Esophagus (tissue), 2 donors: ENCODE data around the gene MRPS2. TPM values are rescaled to one million over a fixed set of nuclear protein-coding genes. Genes with fewer than 3 reads are reported as not detected.

Source experiments
- H3K27ac ChIP-seq, 2 donors: one replicate each; pipeline ENCODE4 v1.5.1; 2013; ENCODE audit warnings: low read depth in 2 of 2, mild to moderate bottlenecking in 2 of 2, inconsistent platforms in 1 of 2, low read length in 1 of 2, moderate library complexity in 1 of 2
- H3K27me3 ChIP-seq, 2 donors: one replicate each; pipeline ENCODE4 v1.6.1; 2013; ENCODE audit warnings: low read length in 2 of 2, control low read depth in 1 of 2, mild to moderate bottlenecking in 1 of 2; ENCODE audit not compliant: insufficient read depth in 2 of 2, control insufficient read depth in 1 of 2
- H3K36me3 ChIP-seq, 2 donors: one replicate each; pipeline ENCODE4 v1.6.1; 2013; ENCODE audit warnings: low read length in 1 of 2; ENCODE audit not compliant: control insufficient read depth in 2 of 2, insufficient read depth in 2 of 2
- H3K4me1 ChIP-seq, 2 donors: one replicate each; pipeline ENCODE4 v1.6.1; 2013; ENCODE audit warnings: low read length in 1 of 2; ENCODE audit not compliant: control insufficient read depth in 2 of 2, insufficient read depth in 2 of 2
- H3K4me3 ChIP-seq, 2 donors: one replicate each; pipeline ENCODE4 v1.5.1; 2013; ENCODE audit warnings: low read length in 2 of 2, mild to moderate bottlenecking in 2 of 2, low read depth in 1 of 2, moderate library complexity in 1 of 2
- H3K9me3 ChIP-seq, 2 donors: one replicate each; pipeline ENCODE4 v1.6.1; 2013; ENCODE audit warnings: mild to moderate bottlenecking in 2 of 2, low read depth in 1 of 2, low read length in 1 of 2, moderate library complexity in 1 of 2; ENCODE audit not compliant: control insufficient read depth in 2 of 2, insufficient read depth in 1 of 2
- WGBS, 2 donors: extraction: QIAGEN DNeasy Blood & Tissue Kit; methylation state at CpG; one replicate each; pipeline ENCODE4 v1.1.7; 2013; 5-methylcytosine and 5-hydroxymethylcytosine counted together
- polyA plus RNA-seq, 2 donors: library from polyadenylated mRNA; stranded (reverse); fragments of 200-250 nt; gene quantifications; one replicate each; pipeline ENCODE4 v1.2.3, GENCODE V29; 2013
- donor health status: healthy with polysubstance abuse.
- donor health status: Bipolar disorder and iron deficiency.

Gene MRPS2
- polyA plus RNA-seq, 2 donors, result 19.3 to 40.8 TPM

- Histone ChIP-seq H3K4me3 (no peak overlapping the region), H3K27ac (no peak overlapping the region), H3K4me1 (no peaks in the 10 kb centered on the region), H3K27me3 (no peaks in the 10 kb centered on the region), H3K36me3 (no peaks in the 10 kb centered on the region), H3K9me3 (no peaks in the 10 kb centered on the region)
- WGBS, 2 donors, result 79 to 83% methylated on average over 30 of the region's 30 CpGs
Observed at GRCh38 chr9:135494791-135495559, 5.5 kb upstream of the MRPS2 start.

GRCh38 chr9:135498381-135499126, 1.9 kb upstream of the MRPS2 start:
- no peak overlapping the region for H3K27ac ChIP-seq
- no peak overlapping the region for H3K4me3 ChIP-seq
- 83 to 84% methylated on average over 15 of the region's 15 CpGs for WGBS, 2 donors
- H3K4me1 ChIP-seq, result peaks cover 5 to 6% of the 10 kb centered on the region in 2 donors
- no peaks in the 10 kb centered on the region for H3K9me3 ChIP-seq
- no peaks in the 10 kb centered on the region for H3K27me3 ChIP-seq
- H3K36me3 ChIP-seq, result peaks cover under 1 to 9% of the 10 kb centered on the region in 2 donors

GRCh38 chr9:135499326-135500070, 984 bp upstream of the MRPS2 start:
- H3K4me1 ChIP-seq, result peaks cover 6 to 8% of the 10 kb centered on the region in 2 donors
- 1% methylated on average over 56 to 58 of the region's 58 CpGs for WGBS, 2 donors
- H3K4me3 ChIP-seq, result peak overlapping the region; percentile 81 to 92
- H3K27ac ChIP-seq, result peak overlapping the region; percentile 38 to 43
- H3K9me3 ChIP-seq, result no peaks in the 10 kb centered on the region
- no peaks in the 10 kb centered on the region for H3K27me3 ChIP-seq
- H3K36me3 ChIP-seq, result peaks cover 6 to 18% of the 10 kb centered on the region in 2 donors

GRCh38 chr9:135500071-135500524, 384 bp upstream of the MRPS2 start:
- Histone ChIP-seq H3K4me1 (peaks cover 6 to 8% of the 10 kb centered on the region in 2 donors), H3K27me3 (no peaks in the 10 kb centered on the region), H3K27ac (peak overlapping the region; percentile 38 to 43), H3K4me3 (peak overlapping the region; percentile 81 to 92), H3K9me3 (no peaks in the 10 kb centered on the region), H3K36me3 (peaks cover 6 to 23% of the 10 kb centered on the region in 2 donors)
- WGBS, 2 donors, result 0% methylated on average over 25 to 29 of the region's 29 CpGs

GRCh38 chr9:135501261-135502167, 1.0 kb downstream of the MRPS2 start:
- Histone ChIP-seq H3K36me3 (peaks cover 6 to 23% of the 10 kb centered on the region in 2 donors), H3K4me3 (peak overlapping the region; percentile 81 to 92), H3K27ac (peak overlapping the region in 1 of 2 donors; percentile 59), H3K9me3 (no peaks in the 10 kb centered on the region), H3K27me3 (no peaks in the 10 kb centered on the region), H3K4me1 (peaks cover 6 to 9% of the 10 kb centered on the region in 2 donors)
- WGBS, 2 donors, result 41 to 45% methylated on average over 35 to 38 of the region's 38 CpGs

- Histone ChIP-seq H3K27me3 (no peaks in the 10 kb centered on the region), H3K4me3 (no peak overlapping the region)
- 86 to 90% methylated on average over 15 of the region's 15 CpGs for WGBS, 2 donors
Observed at GRCh38 chr9:135502168-135502872, 1.8 kb downstream of the MRPS2 start.

GRCh38 chr9:135502873-135503321, 2.4 kb downstream of the MRPS2 start:
- whole genome bisulfite sequencing, 2 donors, result 90 to 92% methylated on average over 16 of the region's 16 CpGs

More at GRCh38 chr9:135502168-135502872, 1.8 kb downstream of the MRPS2 start:
- peaks cover 6 to 10% of the 10 kb centered on the region in 2 donors for H3K4me1 ChIP-seq
- no peaks in the 10 kb centered on the region for H3K9me3 ChIP-seq
- H3K36me3 ChIP-seq, result peaks cover 6 to 23% of the 10 kb centered on the region in 2 donors
- H3K27ac ChIP-seq, result no peak overlapping the region

More at GRCh38 chr9:135502873-135503321, 2.4 kb downstream of the MRPS2 start:
- Histone ChIP-seq H3K27ac (no peak overlapping the region), H3K4me3 (no peak overlapping the region), H3K4me1 (peaks cover 6 to 10% of the 10 kb centered on the region in 2 donors), H3K27me3 (no peaks in the 10 kb centered on the region), H3K9me3 (no peaks in the 10 kb centered on the region), H3K36me3 (peaks cover 6 to 23% of the 10 kb centered on the region in 2 donors)
